ENCODE results near the gene FAM53B.

FAM53B gene

GRCh38 chr10:124605481-124605855 is 138.7 kb downstream of the FAM53B start:
- 92% methylated on average over 5 of the region's 5 CpGs for WGBS
- H3K9me3 ChIP-seq (ENCODE audit: control insufficient read depth, low read length), result no peaks in the 10 kb centered on the region

GRCh38 chr10:124605001-124605370 is 139.2 kb downstream of the FAM53B start:
- H3K4ac ChIP-seq (ENCODE audit: low read depth in 1 of 2, low read length in 2 of 2), result no peak overlapping the region
- H3K23ac ChIP-seq (ENCODE audit: low read length in 2 of 2), result no peak overlapping the region
- no peak overlapping the region for H3K18ac ChIP-seq (ENCODE audit: low read depth in 1 of 2, low read length in 2 of 2)
- H4K8ac ChIP-seq (ENCODE audit: low read length), result no peak overlapping the region
- no peaks in the 10 kb centered on the region for H3K4me1 ChIP-seq (ENCODE audit: control insufficient read depth, insufficient read depth, low read depth, low read length)
- no peaks in the 10 kb centered on the region for H3K36me3 ChIP-seq (ENCODE audit: control insufficient read depth in 1 of 2, insufficient read depth in 2 of 2, low read depth in 1 of 2, low read length in 2 of 2)
- H4K91ac ChIP-seq (ENCODE audit: low read length), result no peak overlapping the region
- no peaks in the 10 kb centered on the region for H3K79me1 ChIP-seq (replicated peaks; ENCODE audit: low read length, poor library complexity, severe bottlenecking)
- H3K27me3 ChIP-seq (ENCODE audit: control insufficient read depth in 1 of 2, insufficient read depth in 1 of 2, low read length in 2 of 2), result no peaks in the 10 kb centered on the region
- H2BK120ac ChIP-seq (ENCODE audit: low read depth, low read length), result no peak overlapping the region
- no peak overlapping the region for H3K4me3 ChIP-seq (ENCODE audit: insufficient read depth in 1 of 2, low read depth in 1 of 2, low read length in 2 of 2)
- H2AK5ac ChIP-seq (ENCODE audit: low read length, severe bottlenecking), result no peak overlapping the region
- no peak overlapping the region for H2BK15ac ChIP-seq (ENCODE audit: low read depth, poor library complexity, severe bottlenecking)
- 77% methylated on average over 8 of the region's 8 CpGs for WGBS
- no peak overlapping the region for H2AFZ ChIP-seq (ENCODE audit: low read depth, low read length)
- no peak overlapping the region for H3K14ac ChIP-seq (ENCODE audit: low read length in 2 of 2)
- DNase-seq, result no peak
- no peaks in the 10 kb centered on the region for H3K9me3 ChIP-seq (ENCODE audit: control insufficient read depth, low read length)
- no peak overlapping the region for H2BK12ac ChIP-seq (ENCODE audit: low read length in 2 of 2)
- no peak overlapping the region for H3K4me2 ChIP-seq (ENCODE audit: low read length, poor library complexity, severe bottlenecking)
- no peak overlapping the region for H2BK5ac ChIP-seq (ENCODE audit: low read depth, low read length, poor library complexity, severe bottlenecking)
- H3K9ac ChIP-seq (ENCODE audit: low read length), result no peak overlapping the region
- no peak overlapping the region for H3K27ac ChIP-seq (ENCODE audit: low read length, poor library complexity, severe bottlenecking)

More at GRCh38 chr10:124605481-124605855, 138.7 kb downstream of the FAM53B start:
- Histone ChIP-seq H3K4me2 (ENCODE audit: low read length, poor library complexity, severe bottlenecking) (no peak overlapping the region), H3K9ac (ENCODE audit: low read length) (no peak overlapping the region), H2AFZ (ENCODE audit: low read depth, low read length) (no peak overlapping the region), H4K8ac (ENCODE audit: low read length) (no peak overlapping the region), H3K4ac (ENCODE audit: low read depth in 1 of 2, low read length in 2 of 2) (no peak overlapping the region), H2BK5ac (ENCODE audit: low read depth, low read length, poor library complexity, severe bottlenecking) (no peak overlapping the region), H3K27ac (ENCODE audit: low read length, poor library complexity, severe bottlenecking) (no peak overlapping the region), H3K27me3 (ENCODE audit: control insufficient read depth in 1 of 2, insufficient read depth in 1 of 2, low read length in 2 of 2) (no peaks in the 10 kb centered on the region), H3K14ac (ENCODE audit: low read length in 2 of 2) (no peak overlapping the region), H3K79me1 (replicated peaks; ENCODE audit: low read length, poor library complexity, severe bottlenecking) (no peaks in the 10 kb centered on the region), H3K36me3 (ENCODE audit: control insufficient read depth in 1 of 2, insufficient read depth in 2 of 2, low read depth in 1 of 2, low read length in 2 of 2) (no peaks in the 10 kb centered on the region), H3K4me1 (ENCODE audit: control insufficient read depth, insufficient read depth, low read depth, low read length) (no peaks in the 10 kb centered on the region), H2AK5ac (ENCODE audit: low read length, severe bottlenecking) (no peak overlapping the region), H3K23ac (ENCODE audit: low read length in 2 of 2) (no peak overlapping the region), H2BK12ac (ENCODE audit: low read length in 2 of 2) (no peak overlapping the region), H2BK15ac (ENCODE audit: low read depth, poor library complexity, severe bottlenecking) (no peak overlapping the region), H4K91ac (ENCODE audit: low read length) (no peak overlapping the region), H3K18ac (ENCODE audit: low read depth in 1 of 2, low read length in 2 of 2) (no peak overlapping the region), H3K4me3 (ENCODE audit: insufficient read depth in 1 of 2, low read depth in 1 of 2, low read length in 2 of 2) (peak overlapping the region in 1 of 2 experiments; percentile 1), H2BK120ac (ENCODE audit: low read depth, low read length) (no peak overlapping the region)
- no peak for DNase-seq

- no peaks in the 10 kb centered on the region for H3K9me3 ChIP-seq (ENCODE audit: control insufficient read depth, low read length)
- H3K4ac ChIP-seq (ENCODE audit: low read depth in 1 of 2, low read length in 2 of 2), result no peak overlapping the region
- no peak overlapping the region for H3K9ac ChIP-seq (ENCODE audit: low read length)
- no peak overlapping the region for H3K23ac ChIP-seq (ENCODE audit: low read length in 2 of 2)
- H3K36me3 ChIP-seq (ENCODE audit: control insufficient read depth in 1 of 2, insufficient read depth in 2 of 2, low read depth in 1 of 2, low read length in 2 of 2), result no peaks in the 10 kb centered on the region
- 86% methylated on average over 22 of the region's 22 CpGs for WGBS
- H3K4me2 ChIP-seq (ENCODE audit: low read length, poor library complexity, severe bottlenecking), result no peak overlapping the region
- H3K14ac ChIP-seq (ENCODE audit: low read length in 2 of 2), result no peak overlapping the region
- no peak overlapping the region for H2AK5ac ChIP-seq (ENCODE audit: low read length, severe bottlenecking)
- no peak overlapping the region for H2BK15ac ChIP-seq (ENCODE audit: low read depth, poor library complexity, severe bottlenecking)
- peaks cover 0 to under 1% of the 10 kb centered on the region in 2 experiments for H3K27me3 ChIP-seq (ENCODE audit: control insufficient read depth in 1 of 2, insufficient read depth in 1 of 2, low read length in 2 of 2)
- no peak overlapping the region for H2BK120ac ChIP-seq (ENCODE audit: low read depth, low read length)
- H2AFZ ChIP-seq (ENCODE audit: low read depth, low read length), result no peak overlapping the region
- no peak overlapping the region for H4K91ac ChIP-seq (ENCODE audit: low read length)
- no peak overlapping the region for H3K27ac ChIP-seq (ENCODE audit: low read length, poor library complexity, severe bottlenecking)
- H4K8ac ChIP-seq (ENCODE audit: low read length), result no peak overlapping the region
- no peaks in the 10 kb centered on the region for H3K4me1 ChIP-seq (ENCODE audit: control insufficient read depth, insufficient read depth, low read depth, low read length)
- H3K79me1 ChIP-seq (replicated peaks; ENCODE audit: low read length, poor library complexity, severe bottlenecking), result no peaks in the 10 kb centered on the region
- no peak overlapping the region for H2BK5ac ChIP-seq (ENCODE audit: low read depth, low read length, poor library complexity, severe bottlenecking)
- H3K4me3 ChIP-seq (ENCODE audit: insufficient read depth in 1 of 2, low read depth in 1 of 2, low read length in 2 of 2), result no peak overlapping the region
- H3K18ac ChIP-seq (ENCODE audit: low read depth in 1 of 2, low read length in 2 of 2), result no peak overlapping the region
- DNase-seq, result no peak
- no peak overlapping the region for H2BK12ac ChIP-seq (ENCODE audit: low read length in 2 of 2)
Observed at GRCh38 chr10:124604214-124605000, 139.8 kb downstream of the FAM53B start.

GRCh38 chr10:124603376-124604213 is 140.6 kb downstream of the FAM53B start:
- 80% methylated on average over 18 of the region's 18 CpGs for WGBS
- no peak overlapping the region for H3K23ac ChIP-seq (ENCODE audit: low read length in 2 of 2)
- no peaks in the 10 kb centered on the region for H3K9me3 ChIP-seq (ENCODE audit: control insufficient read depth, low read length)
- H3K4me2 ChIP-seq (ENCODE audit: low read length, poor library complexity, severe bottlenecking), result no peak overlapping the region
- H3K36me3 ChIP-seq (ENCODE audit: control insufficient read depth in 1 of 2, insufficient read depth in 2 of 2, low read depth in 1 of 2, low read length in 2 of 2), result no peaks in the 10 kb centered on the region
- H3K4ac ChIP-seq (ENCODE audit: low read depth in 1 of 2, low read length in 2 of 2), result no peak overlapping the region
- no peaks in the 10 kb centered on the region for H3K4me1 ChIP-seq (ENCODE audit: control insufficient read depth, insufficient read depth, low read depth, low read length)
- H2BK12ac ChIP-seq (ENCODE audit: low read length in 2 of 2), result no peak overlapping the region
- H4K91ac ChIP-seq (ENCODE audit: low read length), result no peak overlapping the region
- no peak overlapping the region for H3K9ac ChIP-seq (ENCODE audit: low read length)
- H3K14ac ChIP-seq (ENCODE audit: low read length in 2 of 2), result no peak overlapping the region
- no peaks in the 10 kb centered on the region for H3K79me1 ChIP-seq (replicated peaks; ENCODE audit: low read length, poor library complexity, severe bottlenecking)
- peaks cover 0 to 8% of the 10 kb centered on the region in 2 experiments for H3K27me3 ChIP-seq (ENCODE audit: control insufficient read depth in 1 of 2, insufficient read depth in 1 of 2, low read length in 2 of 2)
- no peak for DNase-seq
- H2BK15ac ChIP-seq (ENCODE audit: low read depth, poor library complexity, severe bottlenecking), result no peak overlapping the region
- no peak overlapping the region for H4K8ac ChIP-seq (ENCODE audit: low read length)
- no peak overlapping the region for H3K27ac ChIP-seq (ENCODE audit: low read length, poor library complexity, severe bottlenecking)
- no peak overlapping the region for H3K4me3 ChIP-seq (ENCODE audit: insufficient read depth in 1 of 2, low read depth in 1 of 2, low read length in 2 of 2)
- no peak overlapping the region for H2BK120ac ChIP-seq (ENCODE audit: low read depth, low read length)
- no peak overlapping the region for H2BK5ac ChIP-seq (ENCODE audit: low read depth, low read length, poor library complexity, severe bottlenecking)
- H2AK5ac ChIP-seq (ENCODE audit: low read length, severe bottlenecking), result no peak overlapping the region
- H3K18ac ChIP-seq (ENCODE audit: low read depth in 1 of 2, low read length in 2 of 2), result no peak overlapping the region
- no peak overlapping the region for H2AFZ ChIP-seq (ENCODE audit: low read depth, low read length)
